DMS53 (cell line): ENCODE results near the gene KIAA0586.
"Not testable (repeated sequence)": the region's sequence is repeated elsewhere in the genome, so short reads cannot be mapped to it uniquely, and the experiment has no call there.

ENCODE experiments used
- DNase-seq: peaks from one replicate; lab custom pipeline; 2025; lab: John Stamatoyannopoulos, UW

KIAA0586 gene

DNA sequence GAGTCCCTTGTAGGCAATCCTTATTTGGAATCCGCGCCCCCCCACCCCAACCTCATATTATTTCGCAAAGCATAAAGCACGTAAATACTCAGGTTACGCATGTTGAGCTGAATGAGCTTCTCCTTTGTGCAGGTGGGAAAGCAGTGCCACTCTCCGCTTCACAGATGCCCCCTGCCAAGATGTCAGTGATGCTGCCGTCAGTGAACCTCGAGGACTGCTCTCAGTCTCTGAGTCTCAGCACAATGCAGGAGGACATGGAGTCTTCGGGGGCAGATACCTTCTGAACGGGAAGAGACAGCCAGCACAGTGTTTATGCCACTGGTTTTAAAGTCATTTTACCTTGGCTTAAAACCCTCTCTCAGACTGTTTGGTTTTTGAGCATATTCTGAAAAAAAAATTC, 120.1 kb downstream of the KIAA0586 start:
- DNase-seq: no peak

DNA sequence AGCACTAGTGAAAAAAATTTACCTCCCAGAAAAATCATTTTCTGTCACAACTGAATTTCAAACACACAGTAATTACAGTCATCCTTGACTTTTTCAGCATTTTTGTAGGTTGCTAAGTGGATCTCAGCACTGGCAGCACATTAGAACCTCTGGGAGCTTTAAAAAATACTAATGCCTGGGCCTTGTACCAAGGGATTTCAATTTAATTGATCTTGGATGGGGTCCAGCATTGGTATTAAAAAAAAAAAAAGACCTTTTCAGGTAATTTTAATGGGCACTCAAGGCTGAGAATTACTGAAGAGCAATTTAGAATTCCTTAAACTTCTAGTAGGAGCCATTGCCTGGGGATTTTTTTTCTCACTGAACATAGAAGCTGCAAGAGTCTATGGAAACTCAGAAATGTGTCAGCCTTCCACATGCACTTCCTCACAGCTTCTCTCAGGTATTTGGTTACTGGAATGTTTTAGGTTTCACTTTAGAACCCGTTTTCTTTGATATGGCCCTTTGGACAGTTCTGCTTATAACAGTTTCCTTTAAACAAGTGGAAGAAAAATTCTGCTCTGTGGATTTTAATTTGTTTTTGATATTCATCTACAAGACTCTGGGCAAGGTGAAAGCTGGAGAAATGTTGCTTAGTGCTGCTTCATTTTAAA, 121.7 kb downstream of the KIAA0586 start:
- DNase-seq: no peak

DNA sequence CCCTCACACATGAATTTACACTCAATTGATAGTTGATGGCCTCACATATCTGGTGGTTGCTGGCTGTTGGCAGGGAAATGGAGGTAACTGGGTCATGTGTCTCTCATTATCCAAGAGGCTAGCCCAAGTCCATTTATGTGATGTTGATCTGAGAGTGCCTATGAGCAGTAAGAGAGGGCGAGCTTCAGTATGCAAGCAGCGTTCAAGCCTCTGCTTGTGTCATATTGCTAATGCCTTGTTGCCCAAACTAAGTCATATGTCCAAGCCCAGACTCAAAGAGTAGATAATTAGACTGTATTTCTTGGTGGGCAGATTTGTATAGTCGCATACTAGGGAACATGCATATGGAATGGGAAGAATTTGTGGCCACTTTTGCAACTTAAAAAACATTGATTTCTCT, 126.4 kb downstream of the KIAA0586 start:
- no peak for DNase-seq

DNA sequence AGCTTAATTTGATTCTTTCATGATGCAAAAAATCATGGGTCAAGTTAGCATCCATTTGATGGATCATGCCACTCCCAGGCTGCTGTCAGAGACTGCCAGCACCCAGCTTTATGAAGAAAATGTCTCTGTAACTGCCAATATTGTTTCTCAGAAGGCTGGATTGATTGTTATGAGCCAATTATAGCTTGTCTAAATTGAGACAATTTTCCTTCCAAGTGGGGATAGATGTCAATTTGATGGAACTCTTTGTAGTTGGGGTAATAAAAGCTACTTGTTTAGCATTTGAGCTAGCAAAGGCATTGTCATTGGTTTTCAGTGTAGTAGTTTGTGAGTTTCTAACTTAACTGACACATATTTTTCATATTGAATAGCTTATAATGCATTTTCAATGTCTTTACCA, 128.1 kb downstream of the KIAA0586 start:
- no peak for DNase-seq

DNA sequence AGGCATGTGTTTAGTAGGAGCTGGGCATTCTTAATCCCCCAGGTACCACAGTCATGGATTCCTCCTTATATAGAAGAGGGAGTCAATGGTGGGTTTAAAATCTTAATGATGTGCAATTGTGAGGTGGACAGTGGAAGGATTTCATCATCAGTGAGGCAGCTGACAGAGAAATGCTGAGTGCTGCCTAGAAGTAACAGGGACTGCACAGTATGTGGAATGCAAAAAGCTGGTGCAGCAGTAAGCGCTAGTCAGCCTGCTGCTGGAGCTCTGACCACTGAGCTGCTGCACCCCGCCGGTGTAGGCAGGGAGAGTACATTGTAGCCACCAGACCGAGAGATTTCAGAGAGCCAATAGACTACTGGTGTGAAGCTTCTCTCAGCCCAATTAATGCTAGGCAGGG, 129.7 kb downstream of the KIAA0586 start:
- DNase-seq: no peak

DNA sequence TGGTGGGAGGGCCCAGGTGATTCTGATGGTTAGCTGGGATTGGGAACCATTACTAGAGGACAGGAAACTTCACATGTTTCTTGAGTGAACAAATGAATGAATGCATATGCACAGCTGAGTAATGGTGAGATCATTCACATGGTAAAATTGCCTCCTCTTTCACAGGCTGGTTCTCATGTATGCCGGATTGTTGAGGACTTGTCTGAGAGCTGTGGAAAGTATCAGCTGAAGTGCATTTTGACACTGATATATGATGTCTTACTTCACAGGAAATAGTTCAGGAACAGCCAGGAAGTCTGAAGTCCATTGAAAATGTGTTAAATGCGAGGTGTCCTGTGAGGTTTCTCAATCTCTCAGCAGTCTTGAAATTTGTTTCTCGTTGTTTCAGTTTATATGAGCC, 132.7 kb downstream of the KIAA0586 start:
- no peak for DNase-seq

DNA sequence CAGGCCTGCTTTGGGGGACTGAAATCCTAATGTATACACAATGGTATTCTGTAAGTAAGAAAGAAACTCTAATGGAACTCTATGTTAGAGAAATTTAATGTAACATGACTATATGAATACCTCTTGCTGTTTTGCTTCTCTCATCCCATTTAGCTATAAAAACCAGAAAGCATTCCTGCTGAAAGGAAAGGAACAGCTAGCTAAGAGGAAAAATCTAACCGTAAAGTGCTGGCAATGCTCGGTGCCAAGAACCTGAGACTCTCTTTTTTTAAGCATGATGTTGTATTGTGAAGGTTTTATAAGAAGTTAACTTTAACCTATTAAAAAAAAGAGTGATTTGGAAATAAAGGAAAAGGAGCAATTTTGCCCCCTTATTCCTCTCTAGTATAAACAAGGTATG, 134.6 kb downstream of the KIAA0586 start:
- DNase-seq: no peak

DNA sequence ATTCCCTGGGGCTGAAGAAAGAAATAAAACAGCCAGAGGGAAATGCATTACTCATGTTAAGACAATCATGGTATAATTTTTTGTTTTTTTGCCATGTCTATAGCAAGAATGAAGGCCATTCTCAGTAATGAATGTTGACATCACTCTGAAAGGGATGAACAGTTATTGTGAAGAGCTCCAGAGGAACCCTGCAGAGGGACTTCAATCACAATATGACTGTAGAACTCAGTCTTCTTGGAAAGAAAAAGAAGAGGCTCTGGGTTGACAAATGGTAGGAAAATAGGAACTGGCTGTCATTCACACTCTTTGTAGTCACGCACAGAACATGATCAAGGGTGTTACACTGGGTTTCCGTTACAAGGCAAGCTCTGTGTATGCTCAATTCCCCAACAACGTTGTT, 136.5 kb downstream of the KIAA0586 start:
- no peak for DNase-seq

DNA sequence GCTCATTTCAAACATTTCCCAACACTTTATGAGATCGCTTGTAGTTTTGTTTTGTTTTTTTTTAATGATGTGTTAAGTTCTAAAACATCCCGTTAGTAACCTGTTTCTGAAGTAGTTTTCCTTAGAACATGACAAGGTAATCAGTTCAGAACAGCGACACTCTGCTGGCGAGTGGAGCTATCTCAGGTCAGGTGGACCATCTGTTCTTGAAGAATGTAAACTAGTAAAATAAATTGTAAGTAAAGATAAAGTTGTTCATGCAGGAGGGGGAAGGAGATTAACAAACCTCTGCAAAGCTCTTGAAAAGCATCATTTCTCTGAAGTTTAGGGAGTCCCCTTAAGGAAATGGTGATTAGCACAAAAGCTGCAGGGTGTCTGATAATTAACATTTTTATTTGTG, 138.3 kb downstream of the KIAA0586 start:
- no peak for DNase-seq

DNA sequence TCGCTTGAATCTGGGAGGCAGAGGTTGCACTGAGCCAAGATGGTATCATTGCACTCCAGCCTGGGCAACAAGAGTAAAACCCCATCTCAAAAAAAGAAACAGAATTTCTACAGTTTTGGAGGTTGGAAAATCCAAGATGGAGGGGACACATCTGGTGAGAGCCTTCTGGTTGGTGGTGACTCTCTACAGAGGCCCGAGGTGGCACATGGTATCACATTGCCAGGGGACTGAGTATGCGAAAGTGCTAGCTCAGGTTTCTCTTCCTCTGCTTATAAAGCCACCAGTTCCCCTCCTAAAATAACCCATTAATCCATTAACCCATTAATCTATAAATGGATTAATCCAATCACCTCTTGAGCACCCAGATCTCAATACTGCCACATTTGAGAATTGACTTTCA, 139.5 kb downstream of the KIAA0586 start:
- DNase-seq: no peak

DNA sequence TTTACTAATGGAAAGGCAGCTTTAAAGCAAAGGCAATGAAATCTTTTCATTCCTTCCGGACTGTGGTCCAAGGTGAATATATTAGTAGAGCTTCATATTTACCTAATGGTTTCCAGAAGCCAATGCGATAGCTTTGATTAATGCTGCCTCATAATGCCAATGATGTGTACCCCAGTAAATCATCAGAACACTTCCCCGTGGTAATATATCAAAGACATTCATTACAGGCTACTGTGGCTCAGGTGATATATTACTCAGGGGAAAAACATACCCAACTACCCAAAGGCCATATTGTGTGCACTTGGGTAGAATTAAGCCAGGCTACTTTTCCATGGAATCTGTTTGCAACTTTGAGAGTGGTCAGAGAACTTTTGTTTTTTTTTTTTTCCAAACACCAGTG, 140.8 kb downstream of the KIAA0586 start:
- DNase-seq: no peak

DNA sequence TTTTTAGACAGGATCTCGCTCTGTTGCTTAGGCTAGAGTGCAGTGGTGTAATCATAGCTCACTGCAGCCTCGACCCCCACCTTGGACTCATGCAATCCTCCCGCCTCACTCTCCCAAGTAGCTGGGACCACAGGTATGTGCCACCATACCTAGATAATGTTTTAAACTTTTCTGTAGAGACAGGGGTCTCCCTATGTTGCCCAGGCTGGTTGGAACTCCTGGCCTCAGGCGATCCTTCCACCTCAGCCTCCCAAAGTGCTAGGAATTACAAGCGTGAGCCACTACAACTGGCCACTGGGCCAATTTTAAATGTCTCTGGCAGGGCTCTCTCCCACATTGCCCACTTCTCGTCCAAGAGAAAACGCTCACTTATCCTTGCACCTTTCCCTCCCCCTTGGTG, 143.7 kb downstream of the KIAA0586 start:
- DNase-seq: no peak

DNA sequence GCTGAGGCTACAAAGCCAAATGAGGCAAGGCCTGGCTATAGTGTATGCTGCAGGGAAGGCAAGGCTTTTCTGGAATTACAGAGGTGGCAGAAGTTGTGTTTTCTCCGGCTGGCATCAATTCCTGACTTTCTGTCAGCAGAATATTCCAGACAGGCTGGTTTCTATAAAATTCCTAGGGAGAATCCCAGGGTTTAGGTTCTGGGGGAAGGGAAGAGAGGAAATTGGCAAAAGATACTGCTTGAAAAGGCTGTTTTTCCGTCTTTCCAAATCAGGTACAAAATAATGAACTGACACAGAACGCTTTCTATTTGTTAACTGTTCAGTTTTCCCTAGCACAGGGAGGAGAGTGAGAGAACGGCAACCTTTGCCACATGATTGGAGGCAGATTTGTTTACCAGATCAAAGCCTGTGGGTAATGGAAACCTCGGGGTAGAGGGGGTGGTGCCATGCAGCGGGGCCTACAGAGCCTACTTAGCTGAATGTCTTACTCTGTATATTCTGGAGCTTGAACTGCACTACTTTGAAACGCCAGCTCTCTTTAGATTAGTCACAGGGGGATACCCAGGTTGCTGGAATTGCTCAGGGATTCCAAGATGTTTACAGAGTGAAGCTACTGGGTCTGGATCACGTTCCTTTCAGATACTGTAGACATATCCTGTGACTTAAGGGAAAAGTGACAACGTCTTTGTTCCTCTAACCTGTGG, 144.4 kb downstream of the KIAA0586 start:
- DNase-seq: no peak

DNA sequence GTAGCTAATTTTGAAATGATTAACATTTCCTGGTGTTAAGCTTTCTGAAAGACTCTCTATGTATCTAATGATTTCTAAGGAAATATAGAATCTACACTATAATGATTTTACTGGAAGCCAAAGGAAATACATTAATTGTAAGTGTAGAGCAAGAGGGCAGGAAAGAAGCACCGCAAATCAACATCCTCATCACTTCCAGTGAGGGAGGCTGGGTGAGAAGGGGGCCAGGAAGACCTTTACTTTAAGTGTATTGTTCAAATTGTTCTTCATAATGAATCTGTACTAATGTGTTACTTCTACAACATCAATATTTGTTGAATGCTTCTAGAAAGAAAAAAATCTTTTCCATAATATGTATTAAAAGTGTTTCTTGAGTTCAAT, 144.9 kb downstream of the KIAA0586 start:
- no peak for DNase-seq

DNA sequence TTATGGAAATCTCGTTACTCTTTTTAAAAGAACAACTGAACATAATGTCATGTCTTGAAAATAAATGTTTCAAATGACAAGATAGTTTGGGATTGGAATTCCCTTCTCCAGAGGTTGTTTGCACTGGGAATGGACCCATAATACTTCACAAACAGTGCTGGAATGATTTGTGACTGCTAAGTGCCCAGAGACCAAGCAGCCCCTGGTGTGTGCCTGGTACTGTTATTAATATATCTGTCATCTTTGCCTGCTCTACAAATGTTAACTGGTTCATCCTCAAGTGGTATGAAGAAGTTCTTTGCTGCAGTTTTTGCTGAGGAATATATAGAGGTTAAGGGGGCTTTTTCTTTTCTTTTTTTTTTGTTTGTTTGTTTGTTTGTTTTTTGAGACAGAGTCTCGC, 145.3 kb downstream of the KIAA0586 start:
- DNase-seq: no peak

DNA sequence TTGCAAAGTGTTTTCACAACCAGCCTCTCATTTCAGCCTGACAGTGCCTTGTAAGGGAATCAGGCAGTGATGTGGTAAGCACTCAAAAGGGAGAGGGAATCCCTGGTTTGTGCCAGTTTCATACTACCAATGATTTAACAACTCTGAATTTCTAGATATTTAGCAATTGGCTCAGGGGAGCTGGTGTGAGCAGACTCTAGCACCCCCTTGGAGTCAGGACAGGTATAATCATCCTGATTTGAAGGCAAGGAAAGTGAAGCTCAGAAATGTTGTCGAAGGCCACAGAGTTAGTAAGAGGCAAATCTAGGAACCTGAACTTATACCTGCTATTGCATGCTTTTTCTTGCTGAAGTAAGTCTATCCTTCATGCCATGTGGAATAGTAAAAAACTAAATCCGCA, 147.1 kb downstream of the KIAA0586 start:
- DNase-seq: no peak

DNA sequence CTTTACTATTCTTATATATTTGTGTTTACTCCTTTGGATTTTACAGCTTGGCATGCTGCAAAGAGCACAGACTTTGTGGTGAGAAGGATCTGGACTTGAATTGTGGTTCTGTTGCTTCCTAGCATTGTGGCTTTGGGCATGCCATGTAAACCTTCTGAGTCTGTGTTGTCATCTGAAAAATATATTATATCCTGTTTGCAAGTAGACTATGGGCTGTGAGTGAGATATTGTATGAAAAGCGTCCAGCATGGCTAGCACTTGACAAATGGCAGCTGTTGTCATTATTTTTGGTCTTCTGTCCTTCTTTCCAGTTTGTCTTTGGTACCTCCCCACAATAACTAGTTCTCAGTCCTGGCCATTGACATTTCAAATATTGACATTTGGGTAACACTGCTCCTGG, 148.4 kb downstream of the KIAA0586 start:
- no peak for DNase-seq

DNA sequence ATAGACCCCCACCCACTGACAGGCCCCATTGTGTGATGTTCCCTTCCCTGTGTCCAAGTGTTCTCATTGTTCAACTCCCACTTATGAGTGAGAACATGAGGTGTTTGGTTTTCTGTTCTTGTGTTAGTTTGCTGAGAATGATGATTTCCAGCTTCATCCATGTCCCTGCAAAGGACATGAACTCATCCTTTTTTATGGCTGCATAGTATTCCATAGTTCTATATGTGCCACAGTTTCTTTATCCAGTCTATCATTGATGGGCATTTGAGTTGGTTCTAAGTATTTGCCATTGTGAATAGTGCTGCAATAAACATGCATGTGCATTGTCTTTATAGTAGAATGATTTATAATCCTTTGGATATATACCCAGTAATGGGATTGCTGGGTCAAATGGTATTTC, 152.5 kb downstream of the KIAA0586 start:
- DNase-seq: not testable (repeated sequence)

DNA sequence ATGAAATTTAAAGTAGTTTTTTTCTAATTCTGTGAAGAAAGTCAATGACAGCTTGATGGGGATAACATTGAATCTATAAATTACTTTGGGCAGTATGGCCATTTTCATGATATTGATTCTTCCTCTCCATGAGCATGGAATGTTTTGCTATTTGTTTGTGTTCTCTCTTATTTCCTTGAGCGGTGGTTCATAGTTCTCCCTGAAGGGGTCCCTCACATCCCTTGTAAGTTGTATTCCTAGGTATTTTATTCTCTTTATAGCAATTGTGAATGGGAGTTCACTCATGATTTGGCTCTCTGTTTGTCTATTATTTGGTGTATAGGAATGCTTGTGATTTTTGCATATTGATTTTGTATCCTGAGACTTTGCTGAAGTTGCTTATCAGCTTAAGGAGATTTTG, 153.9 kb downstream of the KIAA0586 start:
- not testable (repeated sequence) for DNase-seq

DNA sequence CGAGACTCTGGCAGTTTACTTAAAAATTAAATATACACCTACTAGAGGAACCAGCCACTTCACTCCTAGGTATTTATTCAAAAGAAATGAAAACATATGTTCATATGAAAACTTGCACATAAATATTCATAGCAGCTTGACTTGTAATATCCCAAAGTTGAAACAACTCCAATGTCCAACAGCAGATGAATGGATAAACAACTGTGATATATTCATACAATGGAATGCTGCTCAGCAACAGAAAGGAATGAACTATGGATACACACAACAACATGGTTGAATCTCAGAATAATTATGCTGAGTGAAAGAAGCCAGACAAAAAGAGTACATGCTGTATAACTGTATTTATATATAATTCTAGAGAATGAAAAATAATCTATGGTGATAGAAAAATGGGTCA, 156.9 kb downstream of the KIAA0586 start:
- no peak for DNase-seq

DNA sequence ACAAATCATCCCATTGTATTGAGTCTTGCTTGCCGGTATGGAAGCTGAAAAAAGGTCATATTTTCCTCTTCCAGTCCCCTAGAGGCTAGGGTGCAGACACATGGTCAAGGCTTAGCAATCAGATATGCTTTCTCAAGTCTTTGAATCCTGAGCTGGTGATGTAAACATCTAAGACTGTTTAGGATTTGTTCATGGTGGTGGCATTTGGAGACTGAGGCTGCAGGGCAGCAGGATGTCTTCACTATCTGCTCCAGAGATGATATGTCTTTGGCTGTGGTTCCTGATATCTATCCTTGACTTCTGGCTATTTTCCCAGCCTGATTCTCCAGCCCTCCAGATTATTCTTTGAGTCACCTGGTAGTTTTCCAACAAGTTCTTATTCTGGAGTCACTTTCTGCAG, 159.8 kb downstream of the KIAA0586 start:
- DNase-seq: no peak

DNA sequence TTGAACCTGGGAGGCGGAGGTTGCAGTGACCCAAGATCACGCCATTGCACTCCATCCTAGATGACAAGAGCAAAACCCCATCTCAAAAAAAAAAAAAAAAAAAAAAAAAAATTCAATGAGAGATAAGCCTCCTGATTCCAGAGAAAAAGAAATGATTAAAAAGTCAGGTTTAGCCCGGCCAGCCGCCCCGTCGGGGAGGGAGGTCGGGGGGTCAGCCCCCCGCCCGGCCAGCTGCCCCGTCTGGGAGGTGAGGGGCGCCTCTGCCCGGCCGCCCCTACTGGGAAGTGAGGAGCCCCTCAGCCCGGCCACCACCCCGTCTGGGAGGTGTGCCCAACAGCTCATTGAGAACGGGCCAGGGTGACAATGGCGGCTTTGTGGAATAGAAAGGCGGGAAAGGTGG, 160.8 kb downstream of the KIAA0586 start:
- DNase-seq: not testable (repeated sequence)

DNA sequence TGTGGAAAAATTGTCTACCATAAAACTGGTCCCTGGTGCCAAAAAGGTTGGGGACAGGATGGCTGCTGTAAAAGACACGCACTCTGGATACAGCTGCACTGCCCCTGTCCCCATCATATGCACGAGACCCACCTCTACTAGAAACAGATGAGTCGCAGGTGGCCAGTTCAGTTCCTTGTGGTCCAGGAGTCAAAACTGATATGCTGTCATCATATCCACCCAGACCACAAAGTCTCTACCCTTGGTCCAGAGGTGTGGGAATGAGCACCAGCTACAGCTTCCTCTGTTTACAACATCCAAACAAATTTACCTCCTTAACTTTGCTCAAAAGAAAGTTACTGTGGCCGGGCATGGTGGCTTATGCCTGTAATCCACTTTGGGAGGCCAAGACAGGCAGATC, 166.5 kb downstream of the KIAA0586 start:
- no peak for DNase-seq

DNA sequence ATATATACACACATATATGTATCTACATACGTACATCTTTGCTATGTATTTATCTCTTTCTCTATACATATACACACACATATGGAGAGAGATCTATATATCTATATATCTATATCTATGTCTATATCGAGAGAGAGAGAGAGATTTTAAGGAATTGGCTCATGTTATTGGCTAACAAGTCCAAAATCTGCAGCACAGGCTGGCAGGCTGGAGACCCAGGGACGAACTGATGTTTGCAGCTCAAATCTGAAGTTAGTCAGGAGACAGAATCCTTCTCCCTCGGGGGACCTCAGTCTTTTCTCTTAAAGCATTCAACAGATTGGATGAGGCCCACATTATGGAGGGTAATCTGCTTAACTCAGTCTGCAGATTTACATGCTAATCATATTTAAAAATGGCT, 169.5 kb downstream of the KIAA0586 start:
- no peak for DNase-seq
